HFF-Myc (cell line): ENCODE data around the gene CLCN5.

Experiments used
- DNase-seq: peaks from one replicate; pipeline ENCODE4 v3.0.0-alpha.2; 2011; ENCODE audit warnings: low read depth; ENCODE audit errors: extremely low read depth
- H3K4me3 ChIP-seq: replicated peaks from 2 replicates; pipeline ENCODE4 v1.5.1; 2011; ENCODE audit warnings: low read depth, mild to moderate bottlenecking, control low read depth, low read length
- TF ChIP-seq, protein P1 (sequence below): IDR thresholded peaks from 2 replicates; pipeline ENCODE4 v1.5.1; 2012; ENCODE audit warnings: mild to moderate bottlenecking, low read depth, low read length, control low read depth; ENCODE audit errors: missing control alignments

Gene CLCN5

GRCh38 chrX:49922291-49923241, at the start of gene CLCN5:
CLCN5 (plus strand) TSS chrX:49922596; CDS start chrX:49925299, 2,703 bp downstream.
- H3K4me3 ChIP-seq = peak within 1 kb of the TSS; percentile 64
- DNase-seq = peak; percentile 71
- TF ChIP-seq, protein P1, sequence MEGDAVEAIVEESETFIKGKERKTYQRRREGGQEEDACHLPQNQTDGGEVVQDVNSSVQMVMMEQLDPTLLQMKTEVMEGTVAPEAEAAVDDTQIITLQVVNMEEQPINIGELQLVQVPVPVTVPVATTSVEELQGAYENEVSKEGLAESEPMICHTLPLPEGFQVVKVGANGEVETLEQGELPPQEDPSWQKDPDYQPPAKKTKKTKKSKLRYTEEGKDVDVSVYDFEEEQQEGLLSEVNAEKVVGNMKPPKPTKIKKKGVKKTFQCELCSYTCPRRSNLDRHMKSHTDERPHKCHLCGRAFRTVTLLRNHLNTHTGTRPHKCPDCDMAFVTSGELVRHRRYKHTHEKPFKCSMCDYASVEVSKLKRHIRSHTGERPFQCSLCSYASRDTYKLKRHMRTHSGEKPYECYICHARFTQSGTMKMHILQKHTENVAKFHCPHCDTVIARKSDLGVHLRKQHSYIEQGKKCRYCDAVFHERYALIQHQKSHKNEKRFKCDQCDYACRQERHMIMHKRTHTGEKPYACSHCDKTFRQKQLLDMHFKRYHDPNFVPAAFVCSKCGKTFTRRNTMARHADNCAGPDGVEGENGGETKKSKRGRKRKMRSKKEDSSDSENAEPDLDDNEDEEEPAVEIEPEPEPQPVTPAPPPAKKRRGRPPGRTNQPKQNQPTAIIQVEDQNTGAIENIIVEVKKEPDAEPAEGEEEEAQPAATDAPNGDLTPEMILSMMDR = no peak

GRCh38 chrX:49876750-49877149, 45.6 kb upstream of the CLCN5 start:
- TF ChIP-seq, protein P1 = peak; percentile 28
- no peak overlapping the region for H3K4me3 ChIP-seq
- no peak for DNase-seq

DNA sequence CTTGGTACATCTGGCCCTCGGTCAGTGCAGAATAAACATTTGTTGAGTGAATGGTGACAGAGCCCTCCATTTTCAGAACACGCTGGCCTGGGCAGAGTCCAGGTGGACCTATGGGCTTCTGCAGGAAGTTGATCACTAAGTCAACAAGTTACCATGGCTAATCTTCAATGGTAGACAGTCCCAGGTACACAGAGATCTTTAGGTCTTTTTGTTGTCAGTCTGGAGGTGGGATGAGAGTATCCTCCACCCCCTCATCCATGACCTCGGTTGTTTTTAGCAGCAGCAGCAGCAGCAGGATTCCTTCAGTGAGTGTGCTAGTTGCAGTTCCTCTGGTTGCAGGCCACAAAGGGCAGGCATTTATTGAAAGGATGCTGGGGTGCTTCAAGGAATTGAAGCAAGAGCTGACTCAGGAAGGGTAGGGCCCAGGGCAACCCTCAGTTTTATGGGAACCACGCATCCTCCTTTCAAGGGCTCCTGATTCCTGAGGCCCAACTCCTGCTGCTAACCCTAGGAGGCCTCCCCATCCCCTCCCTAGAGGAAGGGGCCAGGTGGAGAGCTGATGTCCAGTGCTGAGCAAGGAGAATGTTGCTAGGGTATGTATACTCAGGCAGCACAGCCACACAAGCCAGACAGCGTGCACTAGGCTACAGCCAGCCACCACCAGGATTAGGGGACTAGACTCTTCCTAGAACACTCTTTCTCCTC, 44.8 kb upstream of the CLCN5 start:
- no peak overlapping the region for H3K4me3 ChIP-seq
- TF ChIP-seq, protein P1 = no peak
- DNase-seq = no peak

- TF ChIP-seq, protein P1 = no peak
- peak overlapping the region; percentile 47 for H3K4me3 ChIP-seq
- DNase-seq = no peak
These were observed 44.1 kb upstream of the CLCN5 start for GRCh38 chrX:49878128-49878833.

- peak within 1 kb of the TSS; percentile 47 for H3K4me3 ChIP-seq
- TF ChIP-seq, protein P1 = peak; percentile 53
- DNase-seq = peak; percentile 42
These were observed 43.4 kb upstream of the CLCN5 start, which contains the start of gene USP27X for GRCh38 chrX:49878834-49879655. USP27X (plus strand) TSS chrX:49879484; CDS start chrX:49880308, 824 bp downstream.
